ENCODE results near the gene SLC39A11.
A peak's percentile ranks its signal among the peaks of the same experiment; 100 is the strongest.
"Not testable (repeated sequence)": the region's sequence is repeated elsewhere in the genome, so short reads cannot be mapped to it uniquely, and the experiment has no call there.

SLC39A11 gene

DNA sequence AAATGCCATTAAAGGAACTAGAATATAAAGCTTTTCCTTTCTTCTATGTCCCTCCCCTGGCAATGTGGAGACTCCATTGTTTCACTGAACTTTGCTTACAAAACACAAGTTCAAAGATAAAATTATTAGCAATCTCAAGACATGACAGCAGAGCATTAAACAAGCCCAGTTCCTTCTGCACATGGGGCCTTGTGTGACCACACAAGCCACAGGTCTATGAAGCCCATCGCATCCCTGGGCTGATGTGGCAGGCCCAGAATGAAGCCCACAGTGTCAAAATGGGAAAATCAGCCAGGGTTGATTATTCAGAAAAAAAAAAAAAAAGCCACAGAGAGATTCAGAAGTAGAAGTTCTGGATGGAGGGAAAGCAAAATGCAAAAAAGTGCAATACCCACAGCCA, 12.9 kb upstream of the SLC39A11 start:
- no peak for DNase-seq

DNA sequence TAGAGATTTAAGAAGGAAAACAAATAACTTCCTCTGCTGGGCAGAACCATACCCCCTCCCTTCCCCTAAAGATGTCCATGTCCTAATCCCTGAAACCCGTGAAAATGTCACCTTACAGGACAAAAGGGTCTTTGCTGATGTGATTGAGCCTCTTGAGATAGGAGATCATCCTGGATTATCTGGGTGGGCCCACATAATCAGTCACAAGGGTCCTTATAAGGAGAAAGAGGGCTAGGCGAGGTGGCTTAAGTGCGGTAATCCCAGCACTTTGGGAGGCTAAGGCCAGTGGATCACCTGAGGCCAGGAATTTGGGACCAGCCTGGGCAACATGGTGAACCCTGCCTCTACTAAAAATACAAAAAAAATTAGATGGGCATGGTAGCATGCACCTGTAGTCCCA, 12.0 kb upstream of the SLC39A11 start:
- no peak for DNase-seq

DNA sequence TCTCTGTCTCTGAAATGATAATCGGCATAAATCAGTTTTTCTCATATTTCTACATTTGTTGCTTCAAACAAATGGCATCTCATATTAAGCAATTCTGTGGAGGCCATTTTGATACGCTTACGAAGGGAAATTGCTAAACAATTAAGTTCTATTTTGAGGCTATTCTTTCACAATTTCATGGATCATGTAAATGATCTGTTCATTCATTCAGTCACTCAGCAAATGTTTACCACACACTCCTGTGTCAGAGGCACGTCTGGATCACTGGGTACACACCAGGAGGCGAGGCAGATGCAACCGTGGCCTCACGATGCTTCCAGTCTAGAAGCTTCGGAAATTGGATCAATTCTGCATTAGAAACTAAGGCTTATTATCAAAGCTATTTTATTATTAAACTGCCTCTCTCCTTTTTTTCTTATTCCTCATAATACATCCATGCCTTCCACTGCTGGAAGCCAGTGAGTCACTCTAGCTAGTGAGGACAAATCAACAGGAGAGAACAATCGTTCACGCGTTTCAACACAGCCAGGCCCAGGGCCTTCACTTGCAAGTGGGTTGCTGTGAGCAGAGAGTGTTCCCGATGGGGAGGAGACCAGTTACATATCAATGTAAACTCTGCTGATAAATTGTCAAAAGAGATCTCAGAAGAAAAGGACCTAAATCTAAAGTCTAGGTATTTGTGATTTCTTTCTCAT, 11.3 kb upstream of the SLC39A11 start:
- DNase-seq = no peak

DNA sequence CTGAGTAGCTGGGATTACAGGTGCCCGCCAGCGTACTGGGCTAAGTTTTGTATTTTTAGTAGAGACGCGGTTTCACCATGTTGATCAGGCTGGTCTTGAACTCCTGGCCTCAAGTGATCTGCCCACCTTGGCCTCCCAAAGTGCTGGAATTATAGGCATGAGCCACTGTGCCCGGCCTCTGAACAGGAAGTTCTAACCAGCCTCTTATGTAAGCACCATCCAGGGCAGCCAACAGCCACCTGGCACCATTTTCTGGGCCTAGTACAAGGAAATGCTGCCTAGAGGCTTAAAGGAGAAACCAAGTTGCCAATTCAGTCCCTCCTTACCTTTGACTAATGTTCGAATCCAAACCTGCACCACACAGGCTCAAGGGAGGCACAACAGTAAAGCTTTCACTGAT, 8.5 kb upstream of the SLC39A11 start:
- no peak for DNase-seq

DNA sequence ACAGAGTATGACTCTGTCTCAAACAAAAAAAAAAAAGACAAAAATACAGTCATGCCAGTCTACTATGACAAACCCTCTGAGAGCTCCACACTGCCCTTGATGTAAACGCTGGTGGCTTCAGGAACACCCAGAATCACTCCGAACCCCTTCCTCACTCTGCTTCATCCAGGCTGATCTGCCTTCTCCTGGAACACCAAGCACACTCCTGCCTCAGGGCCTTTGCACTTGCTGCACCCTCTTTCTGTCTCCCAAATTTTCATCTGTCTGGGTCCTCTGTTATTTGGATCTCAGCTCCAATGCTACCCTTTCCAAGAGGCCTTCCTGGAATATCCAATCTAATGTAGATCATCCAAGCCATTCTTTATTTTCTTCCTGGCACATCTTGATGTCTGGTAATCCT, 7.9 kb upstream of the SLC39A11 start:
- no peak for DNase-seq

DNA sequence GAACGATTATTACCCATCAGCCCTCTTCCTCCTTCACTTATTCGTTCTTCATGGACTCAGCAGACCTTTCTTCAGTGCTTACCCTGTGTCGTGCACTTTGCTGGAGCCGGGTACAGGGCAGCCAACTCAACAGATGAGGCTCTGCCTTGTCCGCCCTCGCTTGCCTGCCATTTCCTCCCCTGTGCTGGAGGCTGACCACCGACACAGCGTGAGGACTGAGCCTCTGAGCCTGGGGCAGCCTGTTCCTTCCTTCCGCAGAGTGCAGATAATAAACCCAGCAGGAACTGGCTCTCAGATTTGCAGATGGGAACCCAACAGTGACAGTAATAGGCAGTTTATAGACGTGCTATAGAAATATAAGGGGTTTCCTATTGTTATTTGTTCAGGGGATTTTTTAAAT, 7.0 kb upstream of the SLC39A11 start:
- DNase-seq = peak; percentile 13

DNA sequence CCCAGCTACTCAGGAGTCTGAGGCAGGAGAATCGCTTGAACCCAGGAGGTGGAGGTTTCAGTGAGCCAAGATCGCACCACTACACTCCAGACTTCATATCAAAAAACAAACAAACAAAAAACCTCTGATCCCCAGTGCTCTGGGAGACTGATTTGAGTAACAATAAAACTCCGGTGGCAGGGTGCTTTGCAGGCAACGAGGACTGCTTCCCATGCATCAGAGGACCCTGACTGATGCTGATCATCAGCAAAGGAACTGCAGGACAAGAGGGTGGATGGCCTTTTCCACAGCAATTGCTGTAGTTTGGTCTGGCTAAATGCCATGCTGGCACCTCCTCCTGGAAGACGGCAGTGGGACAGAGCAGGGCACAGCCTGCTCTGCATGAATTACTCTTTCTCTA, 6.4 kb upstream of the SLC39A11 start:
- no peak for DNase-seq

DNA sequence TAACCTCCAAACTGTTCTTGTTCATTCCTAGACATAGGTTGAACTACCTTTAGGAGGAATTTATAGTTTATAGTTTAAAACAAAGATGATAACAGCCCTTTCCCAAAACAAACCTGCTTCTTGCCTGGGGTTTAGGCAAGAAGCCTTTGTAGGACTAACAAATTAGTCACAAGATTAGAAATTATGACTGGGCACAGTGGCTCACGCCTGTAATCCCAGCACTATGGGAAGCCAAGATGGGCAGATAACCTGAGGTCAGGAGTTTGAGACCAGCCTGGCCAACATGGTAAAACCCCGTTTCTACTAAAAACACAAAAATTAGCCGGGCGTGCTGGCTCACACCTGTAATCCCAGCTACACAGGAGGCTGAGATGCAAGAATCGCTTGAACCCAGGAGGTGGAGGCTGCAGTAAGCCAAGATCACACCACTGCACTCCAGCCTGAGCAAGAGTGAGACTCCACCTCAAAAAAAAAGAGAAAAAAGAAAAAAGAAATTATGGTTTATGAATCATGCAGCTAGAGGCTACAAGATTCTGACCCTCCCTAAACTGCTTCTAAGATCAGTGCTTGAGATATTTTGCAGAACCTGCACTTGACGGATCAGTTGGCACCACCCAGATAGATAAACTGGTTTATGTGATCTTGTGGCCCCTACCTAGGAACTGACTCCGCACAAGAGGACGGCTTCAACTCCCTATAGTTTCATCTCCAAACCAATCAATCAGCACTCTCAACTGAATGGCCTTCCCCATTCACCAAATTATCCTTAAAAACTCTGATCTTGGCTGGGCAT, 5.7 kb upstream of the SLC39A11 start:
- not testable (repeated sequence) for DNase-seq

DNA sequence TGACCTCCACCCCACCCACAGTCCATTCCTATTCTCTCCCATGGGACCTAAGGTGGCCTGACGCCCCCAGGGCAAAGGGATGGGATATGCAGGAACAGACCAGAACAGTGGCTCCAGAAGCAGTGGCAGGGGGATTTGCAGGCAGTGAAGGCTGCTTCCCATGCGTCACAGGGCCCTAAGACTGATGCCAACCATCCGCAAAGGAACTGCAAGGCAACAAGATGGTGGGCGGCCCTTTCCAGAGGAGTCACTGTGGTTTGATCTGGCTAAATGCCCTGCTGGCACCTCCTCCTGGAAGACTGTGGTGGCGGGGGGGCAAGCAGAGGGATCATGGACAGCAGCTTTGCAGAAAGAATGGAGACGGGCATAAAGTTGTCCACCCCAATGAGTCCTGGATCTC, 4.4 kb upstream of the SLC39A11 start:
- no peak for DNase-seq

DNA sequence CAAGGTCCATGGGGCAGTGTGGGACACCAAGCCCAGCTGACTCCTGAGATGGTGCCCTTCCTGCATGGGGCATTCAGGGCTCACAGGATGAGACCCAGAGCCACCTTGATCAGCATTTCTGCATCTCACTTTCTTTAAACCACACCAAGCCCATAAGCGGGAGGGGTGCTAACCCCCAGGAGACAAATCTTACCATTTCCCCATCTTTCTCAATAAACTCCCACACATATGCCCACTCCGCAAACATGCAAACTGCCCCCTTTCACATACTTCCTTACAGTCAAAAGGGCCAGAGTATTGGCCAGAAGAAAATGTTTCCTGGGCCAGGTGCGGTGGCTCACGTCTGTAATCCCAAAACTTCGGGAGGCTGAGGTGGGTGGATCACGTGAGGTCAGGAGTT, 3.7 kb upstream of the SLC39A11 start:
- DNase-seq = no peak

DNA sequence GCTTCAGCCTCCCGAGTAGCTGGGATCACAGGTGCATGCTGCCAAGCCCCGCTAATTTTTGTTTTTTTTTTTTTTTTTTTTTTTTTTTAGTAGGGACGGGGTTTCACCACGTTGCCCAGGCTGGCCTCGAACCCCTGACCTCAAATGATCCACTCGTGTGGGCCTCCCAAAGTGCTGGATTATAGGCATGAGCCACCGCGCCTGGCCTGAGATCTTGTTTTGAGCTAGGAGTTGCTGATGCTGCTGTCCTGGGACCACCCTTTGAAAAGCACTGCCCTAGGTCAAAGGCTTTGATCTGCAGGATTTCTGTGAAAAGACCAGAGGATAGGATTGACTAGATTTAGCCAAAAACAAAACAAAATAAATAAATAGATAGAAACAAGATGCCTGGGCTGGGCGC, 798 bp upstream of the SLC39A11 start:
- DNase-seq = no peak

DNA sequence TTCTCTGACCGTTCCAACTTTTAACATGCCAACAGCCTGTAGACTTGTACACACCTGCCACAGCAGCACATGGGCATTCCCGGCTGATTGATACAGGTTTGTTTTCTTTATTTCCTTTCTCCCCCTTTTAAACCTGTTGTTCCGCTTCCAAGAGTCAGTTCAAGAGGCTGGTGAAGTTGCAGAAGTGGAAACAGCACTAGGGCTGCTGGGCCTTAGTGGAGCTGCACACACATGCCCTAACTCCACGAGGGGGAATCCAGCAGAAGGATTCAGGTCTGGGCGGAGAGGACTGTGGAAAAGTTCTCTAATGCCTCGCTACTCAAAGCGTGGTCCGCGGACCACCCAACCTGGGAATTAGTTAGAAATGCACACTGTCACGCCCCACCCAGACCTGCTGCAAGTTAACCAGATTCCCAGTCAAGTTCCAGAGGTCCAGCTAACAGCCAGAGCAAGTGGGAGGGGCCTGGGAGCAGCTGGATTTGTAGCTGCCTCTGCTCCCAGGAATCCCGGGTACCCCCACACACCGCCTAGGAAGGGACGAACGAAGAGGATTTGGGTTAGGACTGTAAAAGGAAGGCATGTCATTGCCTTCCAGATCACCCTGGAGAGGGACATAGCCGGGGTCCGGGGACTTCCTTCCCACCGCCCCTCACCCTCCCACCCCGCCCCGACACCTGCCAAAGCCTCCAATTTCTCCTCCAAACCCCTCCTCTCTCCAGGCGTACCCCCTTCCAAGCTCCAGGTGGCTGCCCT, 542 bp downstream of the SLC39A11 start:
- no peak for DNase-seq

DNA sequence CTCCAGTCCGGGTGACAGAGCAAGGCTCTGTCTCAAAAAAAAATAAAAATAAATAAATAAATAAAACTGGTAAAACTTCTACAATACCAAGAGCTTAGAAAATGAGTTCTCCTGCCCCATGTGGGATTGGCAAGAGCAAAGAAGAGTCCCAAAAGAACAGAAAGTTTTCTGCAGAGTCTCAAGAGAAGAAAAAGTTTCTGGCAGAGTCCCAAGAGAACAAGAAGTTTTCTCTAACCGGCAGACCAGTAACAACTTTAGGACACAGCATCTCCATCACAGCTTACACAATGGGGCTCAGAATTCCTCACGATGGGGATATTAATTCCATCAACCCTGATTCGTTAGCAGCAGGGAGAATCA, 1.1 kb downstream of the SLC39A11 start:
- no peak for DNase-seq

DNA sequence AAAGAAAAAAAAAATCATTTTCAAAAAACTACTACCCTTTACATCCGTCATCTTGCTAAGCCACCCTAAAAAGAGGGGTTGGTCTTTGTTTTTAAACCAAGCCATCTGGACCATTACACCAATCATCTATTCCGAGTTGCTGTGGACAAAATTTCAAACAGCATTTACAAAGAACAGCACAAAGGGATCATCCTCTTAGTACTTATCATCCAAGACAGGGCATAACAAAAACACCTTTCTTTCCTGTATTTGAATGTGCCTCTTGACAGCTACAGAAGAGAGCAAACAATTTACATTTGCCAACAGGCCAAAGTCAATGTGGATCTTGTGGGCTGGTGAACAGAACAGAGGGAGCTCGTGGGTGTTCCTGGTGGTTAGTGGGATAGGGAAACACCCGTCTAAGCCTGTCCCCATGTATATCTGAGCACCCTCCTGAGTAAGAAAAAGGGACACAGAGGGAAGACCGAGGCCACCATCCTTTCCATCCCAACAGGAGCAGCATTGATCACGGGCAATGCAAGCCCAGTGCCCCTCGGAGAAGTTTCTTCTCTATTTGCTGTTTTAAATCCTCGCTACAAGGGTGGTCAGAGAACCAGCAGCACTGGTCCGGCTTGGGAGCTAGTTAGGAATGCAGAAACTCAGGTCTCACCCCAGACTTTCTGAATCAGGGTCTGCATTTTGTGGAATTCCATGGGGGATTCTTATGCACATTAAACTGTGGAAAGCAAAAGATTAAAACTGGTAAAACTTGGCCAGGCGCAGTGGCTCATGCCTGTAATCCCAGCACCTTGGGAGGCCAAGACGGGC, 1.9 kb downstream of the SLC39A11 start:
- DNase-seq = no peak

DNA sequence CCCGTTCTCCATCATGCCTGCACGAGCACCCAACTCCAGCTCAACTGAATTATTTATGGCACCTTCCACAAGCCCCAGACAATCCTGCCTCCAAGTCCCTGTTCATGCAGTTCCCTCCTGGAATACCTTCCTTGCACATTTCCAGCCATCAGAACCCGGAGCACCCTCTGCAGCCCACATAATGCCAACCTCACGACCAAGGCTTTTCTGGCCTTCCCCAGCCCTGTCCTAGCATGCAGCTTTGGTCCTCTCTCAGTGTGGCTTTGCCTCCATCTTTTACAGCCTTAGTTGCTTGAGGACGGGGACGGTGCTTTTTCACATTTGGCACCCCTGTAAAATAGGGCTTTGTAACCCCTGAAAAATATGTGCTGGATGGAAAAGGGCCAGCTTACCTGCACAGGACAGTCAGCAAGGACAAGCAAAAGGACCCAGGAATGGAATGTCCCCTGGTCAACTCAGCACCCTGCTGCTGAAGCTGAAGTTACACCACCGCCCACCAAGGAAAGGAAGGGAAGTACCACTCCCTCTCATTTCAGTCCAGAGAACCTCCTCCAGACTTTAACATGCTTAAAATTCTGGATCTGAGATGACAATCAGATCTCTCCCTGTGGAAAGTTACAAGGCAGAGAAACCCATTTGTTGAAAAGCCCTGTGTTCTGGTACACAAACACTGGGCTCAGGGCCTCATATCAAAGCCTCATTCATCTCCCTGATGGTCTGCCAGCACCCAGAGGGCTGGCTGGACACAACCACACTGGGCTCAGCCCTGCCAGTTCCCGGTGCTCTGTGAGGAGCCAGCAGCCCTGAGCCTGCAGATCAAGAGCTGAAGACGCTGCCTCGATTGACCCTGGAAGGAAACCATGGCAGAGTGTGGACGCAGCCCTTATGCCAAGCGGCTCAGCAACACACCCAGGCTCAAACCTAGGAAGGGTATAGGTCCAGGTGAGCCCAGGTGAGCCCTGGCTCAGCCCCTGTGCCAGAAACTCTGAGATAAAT, 2.9 kb downstream of the SLC39A11 start:
- no peak for DNase-seq

DNA sequence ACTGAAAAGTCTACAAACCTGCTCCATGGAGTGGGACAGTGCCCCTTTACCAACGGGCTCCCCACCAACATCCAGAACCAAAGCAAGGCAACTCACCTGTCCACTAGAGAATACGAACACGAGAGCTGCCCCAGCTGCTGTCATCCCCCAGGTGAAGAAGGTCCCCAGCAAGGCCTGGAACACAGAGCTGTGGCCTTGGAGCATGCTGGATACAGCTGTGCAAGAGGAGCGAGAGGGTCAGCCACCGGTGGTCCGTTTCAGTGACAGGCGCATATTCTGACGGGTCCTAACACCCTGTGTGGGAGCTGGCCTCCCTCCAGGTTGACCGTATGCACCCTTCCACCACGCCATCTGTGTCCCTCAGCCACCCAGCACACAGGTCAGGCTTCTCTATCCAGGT, 3.9 kb downstream of the SLC39A11 start:
- DNase-seq = no peak

DNA sequence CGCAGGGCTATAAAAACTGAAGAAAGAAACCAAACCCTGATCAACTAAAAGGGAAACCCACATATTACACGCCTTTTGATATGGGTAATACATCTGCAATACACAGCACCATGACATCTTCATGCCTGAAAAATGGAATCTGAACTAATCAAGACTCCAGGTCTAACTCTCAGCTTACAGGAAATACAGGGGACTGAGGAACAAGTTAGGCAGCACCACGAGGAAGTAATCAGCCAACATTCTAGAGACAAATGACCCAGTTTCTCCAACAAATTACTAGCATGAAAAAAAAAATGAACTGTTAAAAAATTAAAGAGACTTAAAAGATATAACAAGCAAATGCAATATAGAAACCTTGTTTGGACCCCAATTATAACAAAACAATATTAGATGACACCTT, 9.1 kb downstream of the SLC39A11 start:
- no peak for DNase-seq

DNA sequence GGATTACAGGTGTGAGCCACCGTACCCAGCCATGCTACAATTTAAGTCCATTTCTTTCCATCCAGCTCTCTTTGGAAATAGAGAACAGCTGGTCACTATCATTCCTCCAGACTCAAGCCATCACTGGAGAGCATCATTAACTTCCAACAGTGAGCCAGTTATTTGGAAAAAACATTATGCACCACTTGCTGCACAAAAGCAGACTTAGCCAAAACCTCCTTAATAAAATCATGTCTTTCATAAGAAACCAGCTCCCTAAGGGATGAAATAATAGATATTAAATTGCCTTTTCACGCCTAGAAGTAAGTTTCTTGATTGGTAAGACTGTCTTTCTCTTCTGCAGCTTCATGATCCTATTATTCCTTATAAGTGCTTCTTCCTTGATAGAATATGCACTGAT, 17.9 kb downstream of the SLC39A11 start:
- DNase-seq = no peak

DNA sequence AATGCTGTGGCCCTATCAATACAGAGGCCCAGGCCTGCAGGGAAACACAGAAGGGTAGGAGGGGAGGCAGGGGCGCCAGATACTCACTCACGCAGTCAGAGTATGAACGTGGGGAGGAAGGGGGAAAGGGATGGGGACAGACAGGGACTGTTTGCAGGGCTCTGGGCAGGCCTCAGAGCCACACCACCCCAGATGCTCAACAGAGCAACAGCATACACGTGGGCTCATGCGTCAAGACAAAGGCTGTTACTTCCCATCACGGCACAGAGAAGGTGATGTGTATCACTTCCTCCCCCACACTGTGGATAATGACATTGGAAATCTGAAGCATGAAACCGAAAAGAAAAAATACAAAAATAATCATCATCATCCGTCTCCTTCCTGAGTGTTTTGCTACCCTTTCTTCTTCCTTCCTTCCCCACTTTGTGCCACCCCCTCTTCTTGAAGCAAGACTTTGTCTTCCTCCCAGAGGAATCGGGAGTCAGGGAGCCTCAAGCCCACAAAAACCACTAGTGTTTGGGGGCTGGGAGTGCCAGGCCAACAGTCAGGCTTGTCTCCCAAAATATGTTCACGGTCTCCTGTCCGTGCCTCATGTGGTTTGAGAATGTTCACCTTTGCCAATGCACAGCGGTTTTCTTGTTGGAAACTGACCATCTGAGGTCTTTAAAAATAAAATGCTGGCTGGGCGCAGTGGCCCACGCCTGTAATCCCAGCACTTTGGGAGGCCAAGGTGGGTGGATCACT, 20.1 kb downstream of the SLC39A11 start:
- DNase-seq = peak; percentile 67

DNA sequence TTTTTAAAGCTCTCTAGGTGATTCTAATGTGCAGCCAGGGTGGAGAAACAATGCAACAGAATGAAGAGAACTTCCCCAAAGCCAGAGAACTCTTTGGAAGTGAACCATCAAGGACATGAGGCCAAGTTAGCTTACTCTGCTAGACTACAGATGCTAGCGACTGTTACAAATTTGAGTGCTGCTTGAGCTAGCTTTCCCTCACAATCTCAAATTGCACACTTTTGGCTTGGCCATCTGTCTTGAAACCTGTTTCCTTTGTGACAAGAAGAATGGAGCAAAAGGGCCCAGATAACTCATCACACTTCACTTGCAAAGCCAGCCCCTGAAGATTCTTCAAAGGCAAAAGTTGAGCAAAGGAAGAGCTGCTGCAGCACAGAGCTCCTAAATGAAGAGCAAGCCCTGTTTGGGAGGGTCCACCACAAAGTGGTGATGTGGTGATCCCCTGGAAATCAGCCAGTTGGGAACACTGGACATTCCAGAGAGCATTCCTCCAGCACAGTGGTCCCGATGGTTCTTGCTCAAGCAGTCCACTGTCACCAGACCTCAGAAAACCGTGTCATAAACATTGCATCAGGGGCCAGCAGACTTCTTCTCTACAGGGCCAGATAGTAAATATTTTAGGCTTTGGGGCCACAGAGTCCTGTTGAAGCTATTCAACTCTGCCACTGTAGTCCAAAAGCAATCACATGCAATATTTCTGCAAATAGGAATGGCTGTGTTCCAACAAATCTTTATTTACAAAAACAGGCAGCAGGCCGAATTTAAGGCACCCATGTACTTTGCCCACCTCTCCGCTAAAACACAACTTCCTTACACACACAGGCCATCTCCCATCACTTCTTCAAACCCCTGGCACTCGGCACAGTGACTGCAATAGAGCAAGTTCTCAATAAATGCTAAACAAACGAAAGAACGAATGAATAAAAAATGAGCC, 21.2 kb downstream of the SLC39A11 start:
- no peak for DNase-seq

All from GDM1 (cell line).